Aorta (tissue), 5 donors: ENCODE results near the gene CMIP. TPM values are rescaled to one million over a fixed set of nuclear protein-coding genes. Genes with fewer than 3 reads are reported as not detected.
A peak's percentile ranks its signal among the peaks of the same experiment; 100 is the strongest.

ENCODE experiments used
- ATAC-seq: fragments of 200-7000 bp; cut with Tn5 transposase; one replicate; pipeline ENCODE4 v1.9.1; 2022; ENCODE audit warnings: moderate library complexity; ENCODE audit not compliant: low FRiP score
- DNase-seq, 2 donors: peaks; one replicate each; pipeline ENCODE4 v3.0.0-alpha.2; 2020
- H3K27ac ChIP-seq, 2 donors: one replicate each; pipeline ENCODE4 v1.5.1; 2013; ENCODE audit warnings: low read length in 2 of 2, mild to moderate bottlenecking in 2 of 2, moderate library complexity in 2 of 2, control low read depth in 1 of 2, inconsistent platforms in 1 of 2, low read depth in 1 of 2
- H3K27me3 ChIP-seq, 2 donors: one replicate each; pipeline ENCODE4 v1.6.1; 2013; ENCODE audit warnings: control low read depth in 1 of 2, low read length in 1 of 2, mild to moderate bottlenecking in 1 of 2, moderate library complexity in 1 of 2; ENCODE audit not compliant: insufficient read depth in 2 of 2, control insufficient read depth in 1 of 2
- H3K36me3 ChIP-seq, 2 donors: one replicate each; pipeline ENCODE4 v1.6.1; 2013; ENCODE audit warnings: control low read depth in 1 of 2, low read length in 1 of 2, mild to moderate bottlenecking in 1 of 2; ENCODE audit not compliant: insufficient read depth in 2 of 2, control insufficient read depth in 1 of 2
- H3K4me1 ChIP-seq, 2 donors: one replicate each; pipeline ENCODE4 v1.6.1; 2013; ENCODE audit warnings: low read length in 2 of 2, control low read depth in 1 of 2, mild to moderate bottlenecking in 1 of 2, moderate library complexity in 1 of 2; ENCODE audit not compliant: insufficient read depth in 2 of 2, control insufficient read depth in 1 of 2
- H3K4me3 ChIP-seq, 2 donors: one replicate each; pipeline ENCODE4 v1.5.1; 2013; ENCODE audit warnings: low read length in 2 of 2, control low read depth in 1 of 2, mild to moderate bottlenecking in 1 of 2
- H3K9me3 ChIP-seq: one replicate; pipeline ENCODE4 v1.6.1; 2013; ENCODE audit warnings: mild to moderate bottlenecking, low read length; ENCODE audit not compliant: control insufficient read depth
- WGBS, 2 donors: extraction: QIAGEN DNeasy Blood & Tissue Kit; methylation state at CpG; one replicate each; pipeline ENCODE4 v1.1.7; 2013; 5-methylcytosine and 5-hydroxymethylcytosine counted together
- intact Hi-C, 2 donors: fragments of 100-400 bp; cut with DNase I; formaldehyde crosslinking; loops; one replicate each; pipeline versions ENCODE4 v1.14.2 to v1.15.0; 2022
- polyA plus RNA-seq, 2 donors: library from polyadenylated mRNA; stranded (reverse); fragments of 200-250 nt; gene quantifications; one replicate each; pipeline ENCODE4 v1.2.3, GENCODE V29; 2013
- total RNA-seq, 2 donors: library from RNA; stranded (reverse); fragmentation: NEBNext Ultra II Directional; extraction: Animal tissue kit (Norgen Biotek cat#: 25700); gene quantifications; one replicate each; pipeline ENCODE4 v1.2.1, GENCODE V29; 2021
- donor health status: healthy with polysubstance abuse.
- donor health status: Bipolar disorder and iron deficiency.
- donor health status: DM: no; HTN: no; CAD: no.
- donor health status: DM: no; HTN: no; CAD: no.
- donor health status: DM: yes; HTN: yes; CAD: no.

Gene CMIP
- total and polyA plus RNA-seq, 4 donors, result 2.4 to 96.3 (median 27.9) TPM

DNA sequence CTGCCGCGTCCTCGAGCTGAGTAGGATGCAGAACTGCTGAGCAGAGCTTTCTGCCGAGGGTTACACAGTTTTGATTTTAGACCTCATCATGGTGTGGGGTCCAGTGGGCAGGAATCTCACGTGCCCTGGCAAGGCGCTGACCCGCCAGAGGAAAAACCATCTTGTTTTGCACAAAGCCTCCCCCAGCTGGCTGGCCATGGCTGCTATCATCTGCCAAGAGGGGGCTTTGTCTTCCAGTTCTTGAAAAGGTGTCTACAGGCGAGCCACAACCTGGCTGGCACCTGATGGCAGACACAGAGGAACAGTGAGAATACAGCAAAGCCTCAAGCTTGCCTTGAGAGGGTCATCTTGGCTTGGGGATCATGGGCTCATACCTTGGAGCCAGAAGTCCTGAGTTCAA lies 118.3 kb downstream of the CMIP start:
- 95 to 96% methylated on average over 8 of the region's 8 CpGs for WGBS, 2 donors
- no peak for DNase-seq
- ATAC-seq, result no peak
- Histone ChIP-seq H3K4me1 (no peaks in the 10 kb centered on the region), H3K9me3 (no peaks in the 10 kb centered on the region), H3K27ac (no peak overlapping the region), H3K27me3 (no peaks in the 10 kb centered on the region), H3K36me3 (no peaks in the 10 kb centered on the region), H3K4me3 (no peak overlapping the region)
- intact Hi-C loops, result no loop called here

DNA sequence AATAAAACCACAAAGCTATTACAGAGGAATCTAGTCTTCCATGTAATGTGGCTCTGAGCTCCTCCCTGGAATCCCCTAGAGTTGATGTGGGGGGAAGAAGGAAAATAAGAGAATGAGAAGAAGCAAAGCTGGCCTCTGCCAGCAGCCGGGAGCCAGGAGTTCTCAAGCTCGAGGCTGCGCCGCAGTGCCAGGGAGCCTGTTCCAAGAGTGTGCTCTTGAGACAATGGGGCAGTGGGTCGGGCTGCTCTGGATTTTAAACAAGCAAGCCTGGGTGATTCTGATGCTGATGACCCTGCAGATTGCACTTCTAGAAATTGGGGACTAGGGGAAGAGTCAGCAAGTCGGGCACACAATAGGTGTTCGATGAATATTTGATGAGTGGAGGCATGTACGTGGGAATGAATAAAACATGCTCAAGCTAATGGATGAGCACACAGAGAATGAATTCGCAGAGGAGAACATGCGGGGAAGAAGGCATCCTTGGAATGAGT lies 119.9 kb downstream of the CMIP start:
- 36 to 40% methylated on average over 10 of the region's 10 CpGs for WGBS, 2 donors
- Histone ChIP-seq H3K36me3 (no peaks in the 10 kb centered on the region), H3K9me3 (no peaks in the 10 kb centered on the region), H3K27me3 (no peaks in the 10 kb centered on the region), H3K27ac (no peak overlapping the region), H3K4me3 (no peak overlapping the region), H3K4me1 (no peaks in the 10 kb centered on the region)
- ATAC-seq (no peak), DNase-seq (no peak)
- intact Hi-C loops, result no loop called here

DNA sequence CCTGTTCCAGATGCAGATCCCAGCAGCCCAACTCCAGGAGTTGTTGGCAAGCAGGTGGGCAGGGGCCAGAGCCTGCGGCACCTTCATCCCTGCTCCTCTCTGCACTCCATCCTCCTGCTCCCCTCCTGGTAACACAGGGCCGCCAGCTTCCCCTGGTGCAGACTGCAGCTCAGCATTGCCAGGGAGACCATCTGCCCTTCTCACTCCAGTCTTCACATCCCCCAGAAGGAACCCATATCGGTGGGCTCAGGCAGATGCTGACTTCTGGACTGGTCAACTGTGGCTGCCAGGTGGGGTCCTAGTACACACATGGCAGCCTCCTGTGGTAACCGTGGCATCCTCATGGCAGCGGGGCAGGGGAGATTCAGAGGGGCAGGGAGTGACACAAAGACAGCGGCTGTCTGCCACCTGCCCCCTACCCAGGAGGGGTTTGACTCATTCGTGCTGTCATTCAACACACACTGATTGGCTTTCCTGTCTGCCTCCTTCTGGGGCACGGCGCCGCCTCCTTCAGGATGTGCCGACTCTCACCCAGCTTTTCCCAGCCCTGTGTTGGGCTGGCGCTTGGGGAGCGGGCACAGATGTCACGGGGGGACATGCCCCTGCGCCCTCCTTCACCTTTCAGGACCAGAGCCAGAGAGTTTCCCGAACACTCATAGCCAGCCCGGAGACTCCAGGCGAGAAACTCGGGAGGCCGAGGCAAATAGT lies 120.9 kb downstream of the CMIP start:
- 93 to 95% methylated on average over 20 of the region's 20 CpGs for WGBS, 2 donors
- Histone ChIP-seq H3K4me1 (no peaks in the 10 kb centered on the region), H3K9me3 (no peaks in the 10 kb centered on the region), H3K27ac (no peak overlapping the region), H3K4me3 (no peak overlapping the region), H3K36me3 (no peaks in the 10 kb centered on the region), H3K27me3 (no peaks in the 10 kb centered on the region)
- no peak for ATAC-seq
- DNase-seq, result no peak
- intact Hi-C loops, result no loop called here

DNA sequence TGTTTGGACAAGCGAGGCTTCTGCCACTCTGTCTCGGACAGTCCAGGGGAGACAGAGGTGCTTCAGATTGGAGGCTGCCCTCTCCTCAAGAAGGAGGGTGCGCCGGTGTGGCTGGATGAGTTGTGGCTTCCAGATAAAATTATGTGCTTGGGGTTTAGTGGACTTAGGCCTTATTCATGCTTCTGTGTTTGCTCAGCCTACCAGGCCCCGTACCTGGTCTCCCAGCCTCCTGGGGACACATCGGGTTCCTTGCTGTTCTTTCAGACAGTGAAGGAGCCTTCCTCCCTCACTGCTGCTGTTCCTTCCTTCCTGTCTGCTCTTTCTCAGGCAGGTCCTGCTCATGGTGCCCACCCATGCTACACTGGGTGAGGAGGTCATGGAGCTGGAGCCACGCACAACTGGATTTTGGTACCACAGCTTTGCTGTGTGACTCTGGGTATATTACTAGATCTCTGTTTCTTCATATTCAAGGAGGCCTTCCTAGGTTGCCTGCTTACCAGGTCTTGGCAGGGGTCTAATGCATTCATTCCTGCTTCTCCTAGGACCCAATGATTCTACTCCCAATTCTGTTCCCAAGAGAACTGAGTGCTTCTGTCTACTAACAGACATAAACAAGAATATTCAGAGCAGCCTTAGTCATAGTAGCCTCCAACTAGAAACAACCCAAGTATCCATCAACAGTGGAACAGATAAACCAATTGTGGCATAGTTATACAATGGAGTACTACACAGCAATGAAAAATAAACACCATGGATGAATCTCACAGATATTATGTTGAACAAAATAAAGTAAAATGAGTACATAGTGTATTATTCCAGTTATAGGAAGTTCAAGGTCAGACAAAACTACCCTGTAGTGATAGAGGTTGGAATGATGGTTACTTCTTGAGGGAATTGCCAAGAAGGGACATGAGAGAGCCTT lies 121.7 kb downstream of the CMIP start:
- no peaks in the 10 kb centered on the region for H3K4me1 ChIP-seq
- ATAC-seq (no peak), DNase-seq (no peak)
- H3K9me3 ChIP-seq, result no peaks in the 10 kb centered on the region
- no peaks in the 10 kb centered on the region for H3K36me3 ChIP-seq
- no peak overlapping the region for H3K27ac ChIP-seq
- H3K4me3 ChIP-seq, result no peak overlapping the region
- H3K27me3 ChIP-seq, result no peaks in the 10 kb centered on the region
- 95 to 97% methylated on average over 7 of the region's 7 CpGs for WGBS, 2 donors
- intact Hi-C loops, result no loop called here

DNA sequence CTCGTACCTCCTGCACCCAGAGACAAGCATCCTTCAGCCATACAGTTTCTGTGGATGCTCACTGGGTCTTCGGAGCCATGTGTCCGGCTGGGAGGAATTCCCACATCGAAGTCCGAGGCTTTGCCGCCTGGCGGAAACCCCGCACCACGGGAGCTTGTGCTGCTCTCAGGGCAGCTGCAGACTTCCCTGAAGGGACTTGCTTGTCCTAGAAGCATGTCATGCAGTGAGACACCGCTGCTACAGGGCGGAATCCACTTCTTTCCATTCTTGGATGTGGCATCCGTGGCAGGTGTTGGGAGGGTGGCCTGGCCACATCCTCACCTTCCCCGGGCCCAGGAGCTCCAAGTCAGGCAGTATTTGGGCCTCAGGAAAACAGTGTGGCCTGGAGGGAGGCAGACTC lies 122.5 kb downstream of the CMIP start:
- ATAC-seq, result no peak
- DNase-seq, result no peak
- Histone ChIP-seq H3K9me3 (no peaks in the 10 kb centered on the region), H3K27me3 (no peaks in the 10 kb centered on the region), H3K4me3 (no peak overlapping the region), H3K27ac (no peak overlapping the region), H3K4me1 (no peaks in the 10 kb centered on the region), H3K36me3 (no peaks in the 10 kb centered on the region)
- intact Hi-C loops, result no loop called here
- 94 to 97% methylated on average over 13 of the region's 13 CpGs for WGBS, 2 donors

DNA sequence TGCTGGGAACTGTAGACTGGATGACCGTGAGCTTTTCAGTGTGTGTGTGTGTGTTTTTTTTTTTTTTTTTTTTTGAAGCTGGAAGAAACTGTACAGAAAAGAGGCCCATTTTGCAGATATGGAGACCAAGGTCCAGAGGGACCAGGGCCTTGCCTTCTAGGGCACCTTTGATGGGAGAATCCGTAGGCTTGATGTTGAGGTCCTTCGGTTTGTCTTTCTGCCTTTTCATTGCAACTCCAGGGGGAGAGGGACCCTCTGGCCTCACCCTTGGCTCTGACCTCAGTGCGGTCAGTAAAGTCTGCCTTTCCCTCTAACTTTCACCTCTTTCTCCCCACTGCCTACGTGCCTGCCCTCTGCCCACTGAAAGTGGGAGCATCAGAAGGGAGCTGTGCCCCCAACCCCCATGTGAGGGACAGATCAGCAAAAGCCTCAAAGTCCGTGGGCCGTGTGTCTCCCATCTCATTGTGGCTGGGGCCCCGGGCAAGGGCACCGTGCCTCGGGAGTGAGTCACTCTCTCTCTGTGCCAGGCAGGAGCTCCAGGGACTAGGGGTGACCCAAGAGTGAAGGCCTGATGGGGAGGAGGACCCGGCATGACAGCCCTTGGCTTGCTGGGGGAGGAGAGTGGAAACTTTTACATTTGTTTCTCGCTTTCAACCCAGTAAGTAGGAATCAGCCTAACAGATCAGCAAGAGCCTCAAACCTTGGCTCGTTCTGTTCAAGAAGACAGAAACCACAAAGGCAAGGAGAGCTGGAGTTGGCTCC lies 123.6 kb downstream of the CMIP start:
- H3K27ac ChIP-seq, result no peak overlapping the region
- peak; percentile 64 for ATAC-seq
- no peak overlapping the region for H3K4me3 ChIP-seq

DNA sequence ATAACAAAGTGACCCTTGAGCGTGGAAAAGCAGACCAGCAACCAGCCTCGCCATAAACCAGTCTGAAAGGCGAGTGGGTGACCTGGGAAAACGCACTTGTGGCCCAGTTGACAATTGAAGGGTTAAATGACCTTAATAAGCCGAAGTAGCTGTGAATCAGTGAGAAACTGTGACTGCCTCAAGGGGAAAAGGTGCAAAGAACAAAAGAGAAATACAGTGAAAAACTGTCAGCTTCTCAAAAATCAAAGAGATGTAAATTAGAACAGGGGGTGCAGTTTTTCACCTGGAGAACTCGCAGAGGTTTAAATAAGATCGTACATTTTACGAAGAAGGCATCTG lies 124.1 kb downstream of the CMIP start:
- no peaks in the 10 kb centered on the region for H3K9me3 ChIP-seq
- no peaks in the 10 kb centered on the region for H3K4me1 ChIP-seq
- H3K27me3 ChIP-seq, result no peaks in the 10 kb centered on the region
- H3K27ac ChIP-seq, result no peak overlapping the region
- ATAC-seq (no peak), DNase-seq (no peak)
- H3K4me3 ChIP-seq, result no peak overlapping the region
- 54 to 69% methylated on average over 8 of the region's 8 CpGs for whole genome bisulfite sequencing, 2 donors
- intact Hi-C loops, result no loop called here
- no peaks in the 10 kb centered on the region for H3K36me3 ChIP-seq

More for the DNA sequence above, 123.6 kb downstream of the CMIP start:
- H3K9me3 ChIP-seq, result no peaks in the 10 kb centered on the region
- no peaks in the 10 kb centered on the region for H3K27me3 ChIP-seq
- 29% methylated on average over 13 of the region's 13 CpGs for WGBS, 2 donors
- no peaks in the 10 kb centered on the region for H3K4me1 ChIP-seq
- intact Hi-C loops, result no loop called here
- H3K36me3 ChIP-seq, result no peaks in the 10 kb centered on the region
- peak; percentile 73 to 87 for DNase-seq

DNA sequence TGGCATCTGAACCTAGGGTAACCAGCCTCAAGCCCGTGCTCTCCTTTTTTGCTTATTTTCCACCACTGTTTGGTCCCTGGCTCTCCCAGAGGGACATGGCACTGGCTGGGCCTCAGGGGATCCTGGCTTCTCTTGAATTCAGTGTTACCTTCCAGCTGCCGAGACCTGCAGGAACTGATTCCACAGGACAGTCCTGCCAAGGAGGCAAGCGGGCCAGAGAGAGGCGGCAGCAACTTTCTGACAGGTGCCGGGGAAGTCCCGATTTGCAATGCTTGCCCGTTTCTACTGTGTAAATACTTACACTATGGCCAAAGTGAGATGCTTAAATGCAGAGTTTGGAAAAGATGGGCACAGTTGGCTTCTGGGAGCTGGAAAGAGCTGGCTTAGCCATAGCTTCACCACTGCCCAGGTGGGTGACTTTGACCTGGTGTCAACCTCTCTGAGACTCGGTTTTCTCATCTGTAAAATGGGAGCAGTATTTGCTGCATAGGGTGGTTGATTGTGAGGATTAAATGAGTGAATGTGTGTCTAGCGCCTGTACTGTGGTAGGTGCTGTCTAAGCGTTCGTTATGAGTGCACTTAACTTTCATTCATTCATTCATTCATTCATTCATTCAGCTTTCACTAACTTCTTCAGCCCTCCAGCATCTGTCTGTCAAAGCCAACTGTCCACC lies 124.9 kb downstream of the CMIP start:
- DNase-seq (no peak), ATAC-seq (no peak)
- Histone ChIP-seq H3K4me3 (no peak overlapping the region), H3K4me1 (no peaks in the 10 kb centered on the region), H3K27ac (no peak overlapping the region), H3K36me3 (no peaks in the 10 kb centered on the region), H3K9me3 (no peaks in the 10 kb centered on the region), H3K27me3 (no peaks in the 10 kb centered on the region)
- 77 to 87% methylated on average over 11 of the region's 11 CpGs for WGBS, 2 donors
- intact Hi-C loops, result no loop called here
